ENCODE results near the gene ZNF134. TPM values are rescaled to one million over a fixed set of nuclear protein-coding genes. Genes with fewer than 3 reads are reported as not detected.

Gene ZNF134
- total and polyA plus RNA-seq, 9 of the 15 experiments (the other 6 are each of a cell fraction or from before 2014, with no cell fraction given) = 1.3 to 10.0 (median 5.7) TPM

GRCh38 chr19:57656346-57656745 lies 42.3 kb downstream of the ZNF134 start:
- H3K9me3 ChIP-seq (replicated peaks; ENCODE audit: control insufficient read depth, insufficient read depth, low read depth, low read length) = no peaks in the 10 kb centered on the region
- ATAC-seq (no peak), FAIRE-seq (no peak), DNase-seq (ENCODE audit: extremely low read depth in 1 of 4, low spot score in 3 of 4) (no peak)
- H3K4me2 ChIP-seq (ENCODE audit: insufficient read depth, low read length) = peak overlapping the region; percentile 51; the same call in 1 of the 2 replicates
- no peaks in the 10 kb centered on the region for H3K36me3 ChIP-seq (ENCODE audit: control insufficient read depth, insufficient read depth, low read length)
- no peaks in the 10 kb centered on the region for H3K27me3 ChIP-seq (ENCODE audit: control insufficient read depth in 2 of 2, insufficient read depth in 2 of 2, low read length in 2 of 2)
- WGBS (ENCODE audit: insufficient coverage, low coverage, missing lambda C conversion rate) = 0% methylated on average over 1 of the region's 1 CpG
- in situ Hi-C loops (cut with MboI) (no loop called here), intact Hi-C loops (cut with micrococcal nuclease) (no loop called here)
- no peak overlapping the region for H3K9ac ChIP-seq (ENCODE audit: insufficient read depth in 1 of 2, low read depth in 2 of 2, low read length in 2 of 2)
- no peaks in the 10 kb centered on the region for H3K9me1 ChIP-seq (ENCODE audit: control insufficient read depth, insufficient read depth, low read length)
- H3K27ac ChIP-seq (ENCODE audit: extremely low read depth, low read depth, low read length) = no peak overlapping the region
- TF ChIP-seq HES1 (IDR thresholded peaks at IDR 0.05; ENCODE audit: low read depth) = no peak
- TF ChIP-seq ZNF146 (CRISPR knock-in tag; IDR thresholded peaks at IDR 0.05; ENCODE audit: unreplicated experiment) = no peak
- TF ChIP-seq HMBOX1 (IDR thresholded peaks at IDR 0.05) = no peak
- no peak for TF ChIP-seq ATF2 (CRISPR knock-in tag; IDR thresholded peaks at IDR 0.05)
- TF ChIP-seq MCM7 (IDR thresholded peaks at IDR 0.05) = no peak
- no peak for TF ChIP-seq MTA1 (IDR thresholded peaks at IDR 0.05; ENCODE audit: borderline replicate concordance)
- POLR2A ChIA-PET = no interaction called here
- CTCF ChIA-PET (ENCODE audit: low intra/inter-chr PET ratio) = no interaction called here
- H3K4me3 ChIP-seq = no peak overlapping the region
- no peak overlapping the region for H2AFZ ChIP-seq (ENCODE audit: low read depth, low read length)
- H3K79me2 ChIP-seq (ENCODE audit: control insufficient read depth, insufficient read depth, low read length) = no peaks in the 10 kb centered on the region
- H3K4me1 ChIP-seq (replicated peaks in 1 of 2; ENCODE audit: control insufficient read depth in 2 of 2, insufficient read depth in 2 of 2, low read length in 2 of 2) = peaks cover 3 to 24% of the 10 kb centered on the region in 2 experiments; a peak in 3 of 5 replicates
- no peaks in the 10 kb centered on the region for H4K20me1 ChIP-seq (replicated peaks; ENCODE audit: control insufficient read depth, insufficient read depth, low read length)
- BruUV-seq (replicated peaks) = no TSS peak
